Measurements from ENCODE around the gene RIMBP2.

Gene RIMBP2

DNA sequence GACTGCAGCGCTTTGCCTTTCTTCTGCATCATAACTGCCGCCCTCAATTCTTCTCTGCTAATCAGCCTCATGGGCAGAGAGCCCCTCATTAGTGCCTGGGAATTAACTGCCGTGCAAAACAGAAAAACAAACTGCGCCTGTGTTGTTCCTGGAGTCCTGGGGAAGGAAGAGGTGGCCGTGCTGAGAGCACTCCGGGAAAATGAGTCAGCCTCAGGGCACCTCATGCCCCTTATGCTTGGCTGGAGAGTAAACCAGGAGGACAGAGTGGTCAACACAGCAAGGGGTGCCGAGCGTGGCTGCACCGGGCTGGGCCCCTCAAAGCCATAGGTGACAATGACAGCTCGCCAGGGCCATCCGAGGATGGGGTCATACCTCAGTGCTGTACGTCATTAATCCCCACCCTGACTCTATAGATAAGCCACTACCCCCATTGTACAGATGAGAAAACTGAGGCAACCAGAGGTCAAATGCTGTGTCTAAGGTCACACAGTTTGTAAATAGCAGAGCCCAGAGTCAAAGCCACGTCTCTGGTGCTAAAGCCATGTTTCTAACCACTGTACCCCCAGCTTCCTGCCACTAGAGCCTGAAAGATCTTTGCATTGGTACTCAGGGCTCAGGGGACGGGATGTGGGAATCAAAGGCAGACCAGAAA lies 74.4 kb downstream of the RIMBP2 start:
- H3K4me3 ChIP-seq (ENCODE audit: extremely low read depth, insufficient read depth, low read length, poor library complexity, severe bottlenecking) = no peak overlapping the region
- H3K27ac ChIP-seq (ENCODE audit: low read depth, low read length, severe bottlenecking) = no peak overlapping the region
- WGBS, 2 experiments (ENCODE audit: insufficient coverage in 2 of 2) = 90 to 93% methylated on average over 10 to 11 of the region's 14 CpGs
- no peaks in the 10 kb centered on the region for H3K36me3 ChIP-seq (ENCODE audit: control insufficient read depth, insufficient read depth, low read length)
- H3K4me1 ChIP-seq (ENCODE audit: control insufficient read depth, insufficient read depth, low read length, poor library complexity, severe bottlenecking) = no peaks in the 10 kb centered on the region
- no peaks in the 10 kb centered on the region for H3K9me3 ChIP-seq (ENCODE audit: control insufficient read depth, low read length)

GRCh38 chr12:130640901-130641300 lies 75.2 kb downstream of the RIMBP2 start:
- H3K4me1 ChIP-seq (ENCODE audit: control insufficient read depth, insufficient read depth, low read length, poor library complexity, severe bottlenecking) = no peaks in the 10 kb centered on the region
- no peak overlapping the region for H3K27ac ChIP-seq (ENCODE audit: low read depth, low read length, severe bottlenecking)
- no peaks in the 10 kb centered on the region for H3K9me3 ChIP-seq (ENCODE audit: control insufficient read depth, low read length)
- WGBS, 2 experiments (ENCODE audit: insufficient coverage in 2 of 2) = 85 to 93% methylated on average over 11 of the region's 11 CpGs
- no peaks in the 10 kb centered on the region for H3K36me3 ChIP-seq (ENCODE audit: control insufficient read depth, insufficient read depth, low read length)
- no peak overlapping the region for H3K4me3 ChIP-seq (ENCODE audit: extremely low read depth, insufficient read depth, low read length, poor library complexity, severe bottlenecking)

- H3K36me3 ChIP-seq (ENCODE audit: control insufficient read depth, insufficient read depth, low read length) = no peaks in the 10 kb centered on the region
- no peak overlapping the region for H3K27ac ChIP-seq (ENCODE audit: low read depth, low read length, severe bottlenecking)
- H3K4me3 ChIP-seq (ENCODE audit: extremely low read depth, insufficient read depth, low read length, poor library complexity, severe bottlenecking) = no peak overlapping the region
- no peaks in the 10 kb centered on the region for H3K9me3 ChIP-seq (ENCODE audit: control insufficient read depth, low read length)
- H3K4me1 ChIP-seq (ENCODE audit: control insufficient read depth, insufficient read depth, low read length, poor library complexity, severe bottlenecking) = no peaks in the 10 kb centered on the region
- WGBS, 2 experiments (ENCODE audit: insufficient coverage in 2 of 2) = 88 to 98% methylated on average over 7 to 11 of the region's 11 CpGs
These were observed 75.6 kb downstream of the RIMBP2 start for GRCh38 chr12:130640496-130640895.

- Histone ChIP-seq H3K9me3 (ENCODE audit: control insufficient read depth, low read length) (no peaks in the 10 kb centered on the region), H3K27ac (ENCODE audit: low read depth, low read length, severe bottlenecking) (no peak overlapping the region), H3K36me3 (ENCODE audit: control insufficient read depth, insufficient read depth, low read length) (no peaks in the 10 kb centered on the region), H3K4me1 (ENCODE audit: control insufficient read depth, insufficient read depth, low read length, poor library complexity, severe bottlenecking) (no peaks in the 10 kb centered on the region), H3K4me3 (ENCODE audit: extremely low read depth, insufficient read depth, low read length, poor library complexity, severe bottlenecking) (no peak overlapping the region)
- WGBS, 2 experiments (ENCODE audit: insufficient coverage in 2 of 2) = 90 to 93% methylated on average over 10 to 14 of the region's 18 CpGs
These were observed 76.3 kb downstream of the RIMBP2 start for GRCh38 chr12:130639476-130640424.

DNA sequence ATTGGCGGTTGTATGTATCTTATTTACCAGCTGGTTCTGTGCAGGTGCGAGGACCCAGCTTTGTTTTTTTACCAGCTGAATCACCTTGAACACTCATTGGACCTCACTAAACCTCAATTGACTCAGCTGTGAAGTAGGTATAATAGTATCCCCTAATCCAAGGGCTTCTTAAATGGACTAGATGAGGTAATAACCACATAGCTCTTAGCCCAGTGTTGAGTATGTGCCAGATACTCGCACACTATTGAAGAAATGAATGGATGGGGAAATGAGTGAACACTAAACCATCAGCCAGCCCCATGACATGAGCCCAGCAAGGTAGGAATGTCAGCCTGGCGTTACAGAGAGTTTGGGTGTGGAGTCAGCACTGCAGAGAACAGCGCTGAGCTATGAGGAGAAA lies 79.7 kb downstream of the RIMBP2 start:
- Histone ChIP-seq H3K27ac (ENCODE audit: low read depth, low read length, severe bottlenecking) (no peak overlapping the region), H3K4me1 (ENCODE audit: control insufficient read depth, insufficient read depth, low read length, poor library complexity, severe bottlenecking) (peaks cover 8% of the 10 kb centered on the region), H3K4me3 (ENCODE audit: extremely low read depth, insufficient read depth, low read length, poor library complexity, severe bottlenecking) (no peak overlapping the region), H3K36me3 (ENCODE audit: control insufficient read depth, insufficient read depth, low read length) (no peaks in the 10 kb centered on the region), H3K9me3 (ENCODE audit: control insufficient read depth, low read length) (no peaks in the 10 kb centered on the region)
- WGBS, 2 experiments (ENCODE audit: insufficient coverage in 2 of 2) = 87 to 96% methylated on average over 3 of the region's 5 CpGs

GRCh38 chr12:130634866-130635265 lies 81.2 kb downstream of the RIMBP2 start:
- H3K36me3 ChIP-seq (ENCODE audit: control insufficient read depth, insufficient read depth, low read length) = no peaks in the 10 kb centered on the region
- 64 to 72% methylated on average over 2 to 3 of the region's 4 CpGs for WGBS, 2 experiments (ENCODE audit: insufficient coverage in 2 of 2)
- no peak overlapping the region for H3K4me3 ChIP-seq (ENCODE audit: extremely low read depth, insufficient read depth, low read length, poor library complexity, severe bottlenecking)
- peaks cover 8% of the 10 kb centered on the region for H3K4me1 ChIP-seq (ENCODE audit: control insufficient read depth, insufficient read depth, low read length, poor library complexity, severe bottlenecking)
- H3K27ac ChIP-seq (ENCODE audit: low read depth, low read length, severe bottlenecking) = no peak overlapping the region
- H3K9me3 ChIP-seq (ENCODE audit: control insufficient read depth, low read length) = no peaks in the 10 kb centered on the region

GRCh38 chr12:130633771-130634170 lies 82.3 kb downstream of the RIMBP2 start:
- Histone ChIP-seq H3K27ac (ENCODE audit: low read depth, low read length, severe bottlenecking) (peak overlapping the region; percentile 11), H3K4me1 (ENCODE audit: control insufficient read depth, insufficient read depth, low read length, poor library complexity, severe bottlenecking) (peaks cover 8% of the 10 kb centered on the region), H3K36me3 (ENCODE audit: control insufficient read depth, insufficient read depth, low read length) (no peaks in the 10 kb centered on the region), H3K4me3 (ENCODE audit: extremely low read depth, insufficient read depth, low read length, poor library complexity, severe bottlenecking) (no peak overlapping the region), H3K9me3 (ENCODE audit: control insufficient read depth, low read length) (no peaks in the 10 kb centered on the region)
- WGBS, 2 experiments (ENCODE audit: insufficient coverage in 2 of 2) = 8 to 13% methylated on average over 15 to 16 of the region's 17 CpGs

DNA sequence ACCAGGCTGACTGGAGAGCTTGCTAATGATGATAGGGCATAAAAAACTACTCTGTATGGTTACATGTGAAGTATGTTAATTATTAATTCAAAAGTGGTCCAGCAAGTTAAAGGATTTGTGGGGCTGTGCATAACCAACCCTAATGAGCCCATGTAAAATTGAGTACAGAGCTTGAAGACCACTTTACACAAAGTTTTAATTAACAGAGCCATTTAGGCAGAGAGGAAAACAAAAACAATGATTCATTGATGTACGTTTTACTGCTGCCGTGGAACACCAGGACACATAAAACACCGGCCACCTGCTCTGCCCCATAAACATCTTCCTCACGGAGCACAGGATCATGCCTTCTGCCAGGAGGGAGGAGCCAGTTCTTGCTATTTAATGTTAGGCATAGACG lies 83.5 kb downstream of the RIMBP2 start:
- Histone ChIP-seq H3K4me1 (ENCODE audit: control insufficient read depth, insufficient read depth, low read length, poor library complexity, severe bottlenecking) (peaks cover 8% of the 10 kb centered on the region), H3K36me3 (ENCODE audit: control insufficient read depth, insufficient read depth, low read length) (no peaks in the 10 kb centered on the region), H3K4me3 (ENCODE audit: extremely low read depth, insufficient read depth, low read length, poor library complexity, severe bottlenecking) (no peak overlapping the region), H3K9me3 (ENCODE audit: control insufficient read depth, low read length) (no peaks in the 10 kb centered on the region), H3K27ac (ENCODE audit: low read depth, low read length, severe bottlenecking) (no peak overlapping the region)
- WGBS, 2 experiments (ENCODE audit: insufficient coverage in 2 of 2) = 83 to 91% methylated on average over 4 of the region's 5 CpGs

DNA sequence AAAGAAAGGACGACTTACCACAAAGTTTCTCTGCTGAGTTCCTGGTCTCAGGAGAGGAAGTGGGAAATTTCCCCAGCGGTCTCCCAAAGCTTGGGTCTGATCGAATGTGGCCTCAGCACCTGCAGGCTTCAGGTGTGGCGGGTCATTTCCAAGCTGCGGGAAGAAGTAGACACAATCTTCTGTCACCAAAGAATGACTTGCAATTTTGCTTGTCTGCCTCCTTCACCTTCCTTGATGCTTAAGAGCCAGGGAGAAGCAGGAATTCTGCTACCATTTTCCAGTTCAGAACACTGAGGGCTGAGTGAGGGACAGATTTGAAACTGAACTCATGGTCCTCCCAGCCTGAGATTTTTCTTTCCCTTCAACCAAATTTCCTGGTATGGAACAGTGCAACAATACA lies 87.8 kb downstream of the RIMBP2 start:
- Histone ChIP-seq H3K9me3 (ENCODE audit: control insufficient read depth, low read length) (no peaks in the 10 kb centered on the region), H3K4me3 (ENCODE audit: extremely low read depth, insufficient read depth, low read length, poor library complexity, severe bottlenecking) (no peak overlapping the region), H3K27ac (ENCODE audit: low read depth, low read length, severe bottlenecking) (no peak overlapping the region), H3K4me1 (ENCODE audit: control insufficient read depth, insufficient read depth, low read length, poor library complexity, severe bottlenecking) (peaks cover under 1% of the 10 kb centered on the region), H3K36me3 (ENCODE audit: control insufficient read depth, insufficient read depth, low read length) (no peaks in the 10 kb centered on the region)
- WGBS, 2 experiments (ENCODE audit: insufficient coverage in 2 of 2) = 90 to 98% methylated on average over 4 to 5 of the region's 5 CpGs

DNA sequence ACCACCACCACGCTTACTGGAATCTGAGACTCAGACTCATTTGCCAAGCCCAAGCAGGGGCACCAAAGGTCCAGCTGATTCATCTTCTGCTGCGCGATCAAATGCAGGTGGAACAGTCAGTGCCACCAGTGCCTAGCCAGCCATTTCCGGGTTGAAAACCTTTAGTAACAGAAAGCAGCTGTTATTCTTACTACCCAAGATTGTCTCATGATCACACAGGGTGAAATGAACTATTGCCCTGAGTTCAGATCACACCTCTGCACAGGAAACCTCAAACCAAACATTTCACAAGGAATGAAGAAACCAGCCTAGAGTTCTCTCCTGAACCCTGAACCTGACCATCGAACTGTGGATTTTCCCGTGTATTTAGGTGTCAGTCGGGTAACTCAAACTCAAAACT lies 88.9 kb downstream of the RIMBP2 start:
- 89 to 94% methylated on average over 7 of the region's 7 CpGs for WGBS, 2 experiments (ENCODE audit: insufficient coverage in 2 of 2)
- no peak overlapping the region for H3K27ac ChIP-seq (ENCODE audit: low read depth, low read length, severe bottlenecking)
- H3K9me3 ChIP-seq (ENCODE audit: control insufficient read depth, low read length) = no peaks in the 10 kb centered on the region
- no peaks in the 10 kb centered on the region for H3K36me3 ChIP-seq (ENCODE audit: control insufficient read depth, insufficient read depth, low read length)
- no peaks in the 10 kb centered on the region for H3K4me1 ChIP-seq (ENCODE audit: control insufficient read depth, insufficient read depth, low read length, poor library complexity, severe bottlenecking)
- no peak overlapping the region for H3K4me3 ChIP-seq (ENCODE audit: extremely low read depth, insufficient read depth, low read length, poor library complexity, severe bottlenecking)

DNA sequence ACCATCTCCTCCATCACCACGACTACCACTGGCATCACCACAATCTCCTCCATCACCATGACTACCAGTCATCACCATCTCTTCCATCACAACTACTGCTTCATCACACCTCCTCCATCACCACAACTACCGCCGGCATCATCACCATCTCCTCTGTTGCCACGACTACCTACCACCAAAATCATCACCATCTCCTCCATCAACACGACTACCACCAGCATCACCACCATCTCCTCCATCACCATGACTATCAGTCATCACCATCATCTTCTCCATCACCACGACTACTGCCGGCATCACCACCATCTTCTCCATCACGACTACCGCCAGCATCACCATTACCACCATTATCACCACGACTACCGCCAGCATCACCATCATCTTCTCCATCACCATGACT lies 89.5 kb downstream of the RIMBP2 start:
- H3K36me3 ChIP-seq (ENCODE audit: control insufficient read depth, insufficient read depth, low read length) = no peaks in the 10 kb centered on the region
- H3K4me3 ChIP-seq (ENCODE audit: extremely low read depth, insufficient read depth, low read length, poor library complexity, severe bottlenecking) = no peak overlapping the region
- no peak overlapping the region for H3K27ac ChIP-seq (ENCODE audit: low read depth, low read length, severe bottlenecking)
- H3K4me1 ChIP-seq (ENCODE audit: control insufficient read depth, insufficient read depth, low read length, poor library complexity, severe bottlenecking) = no peaks in the 10 kb centered on the region
- no peaks in the 10 kb centered on the region for H3K9me3 ChIP-seq (ENCODE audit: control insufficient read depth, low read length)
- 82 to 87% methylated on average over 11 of the region's 11 CpGs for WGBS, 2 experiments (ENCODE audit: insufficient coverage in 2 of 2)
